Activated CD8-positive, alpha-beta memory T cell treated with anti-CD3 and anti-CD28 coated beads, Interleukin-2, amount 50 U/mL, for 24 hours (primary cell): Measurements from ENCODE around the gene ELAC2.

Source experiments
- DNase-seq: peaks from one replicate; pipeline ENCODE4 v3.0.0-alpha.2; 2020; ENCODE audit errors: extremely low read depth

The ELAC2 gene

GRCh38 chr17:12958786-12959185 is 59.0 kb downstream of the ELAC2 start:
- no peak for DNase-seq

GRCh38 chr17:12955521-12955920 is 62.3 kb downstream of the ELAC2 start:
- DNase-seq, result no peak

GRCh38 chr17:12953156-12953555 is 64.7 kb downstream of the ELAC2 start:
- DNase-seq, result no peak

- no peak for DNase-seq
Observed at GRCh38 chr17:12952012-12952411, 65.8 kb downstream of the ELAC2 start.

- DNase-seq, result no peak
Observed at GRCh38 chr17:12947047-12947446, 70.8 kb downstream of the ELAC2 start.
